IPS-15b (cell line): ENCODE data around the gene MZT2A.
"Not testable (repeated sequence)": the region's sequence is repeated elsewhere in the genome, so short reads cannot be mapped to it uniquely, and the experiment has no call there.

Source experiments
- H3K27me3 ChIP-seq: one replicate; pipeline ENCODE4 v1.6.1; 2013; ENCODE audit warnings: low read length; ENCODE audit not compliant: control insufficient read depth, insufficient read depth
- H3K36me3 ChIP-seq: one replicate; pipeline ENCODE4 v1.6.1; 2013; ENCODE audit warnings: low read length; ENCODE audit not compliant: control insufficient read depth, insufficient read depth
- H3K4me1 ChIP-seq: one replicate; pipeline ENCODE4 v1.6.1; 2013; ENCODE audit warnings: mild to moderate bottlenecking, low read length; ENCODE audit not compliant: control insufficient read depth, insufficient read depth
- H3K4me3 ChIP-seq: one replicate; pipeline ENCODE4 v1.5.1; 2013; ENCODE audit warnings: low read depth, low read length
- H3K9ac ChIP-seq: one replicate; pipeline ENCODE4 v1.6.1; 2013; ENCODE audit warnings: low read depth, mild to moderate bottlenecking, low read length
- H3K9me3 ChIP-seq: one replicate; pipeline ENCODE4 v1.6.1; 2013; ENCODE audit warnings: mild to moderate bottlenecking, low read length; ENCODE audit not compliant: control insufficient read depth, insufficient read depth

Gene MZT2A, protein sequence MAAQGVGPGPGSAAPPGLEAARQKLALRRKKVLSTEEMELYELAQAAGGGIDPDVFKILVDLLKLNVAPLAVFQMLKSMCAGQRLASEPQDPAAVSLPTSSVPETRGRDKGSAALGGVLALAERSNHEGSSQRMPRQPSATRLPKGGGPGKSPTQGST

DNA sequence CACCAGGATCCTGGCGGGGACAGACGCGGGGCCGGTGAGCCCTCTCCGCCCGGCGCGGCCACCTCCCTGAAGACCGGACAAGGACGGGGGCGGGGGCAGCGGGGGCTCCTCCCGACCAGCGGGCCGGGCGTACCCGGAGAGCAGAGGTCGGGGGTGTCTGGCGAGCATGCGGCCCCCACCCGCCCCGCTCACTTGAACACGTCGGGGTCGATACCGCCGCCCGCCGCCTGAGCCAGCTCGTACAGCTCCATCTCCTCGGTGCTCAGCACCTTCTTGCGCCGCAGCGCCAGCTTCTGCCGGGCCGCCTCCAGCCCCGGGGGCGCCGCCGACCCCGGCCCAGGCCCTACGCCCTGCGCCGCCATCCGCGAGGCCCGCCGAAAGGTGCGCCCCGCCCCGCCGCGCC lies at the start of gene MZT2A:
Gene MZT2A (minus strand): TSS at position 383 of the 403 bp plus-strand sequence. CDS start 21 bp downstream, at position 362.
- not testable (repeated sequence) for H3K9me3 ChIP-seq, H3K27me3 ChIP-seq, H3K36me3 ChIP-seq, H3K4me1 ChIP-seq
- peak within 1 kb of the TSS; percentile 96 for H3K4me3 ChIP-seq
- peak within 1 kb of the TSS; percentile 93 for H3K9ac ChIP-seq

DNA sequence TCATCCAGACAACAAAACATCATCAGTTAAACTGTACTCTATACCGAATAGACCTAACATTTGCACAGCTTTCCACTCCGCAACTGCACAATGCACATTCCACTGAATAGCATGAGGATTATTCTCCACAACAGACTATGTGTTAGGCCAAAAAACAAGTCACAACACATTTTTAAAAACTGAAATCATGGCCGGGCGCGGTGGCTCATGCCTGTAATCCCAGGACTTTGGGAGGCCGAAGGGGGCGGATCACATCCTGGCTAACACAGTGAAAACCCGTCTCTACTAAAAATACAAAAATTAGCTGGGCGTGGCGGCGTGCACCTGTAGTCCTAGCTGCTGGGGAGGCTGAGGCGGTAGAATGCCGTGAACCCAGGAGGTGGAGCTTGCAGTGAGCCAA lies 46.7 kb upstream of the MZT2A start:
- not testable (repeated sequence) for H3K9me3 ChIP-seq, H3K27me3 ChIP-seq, H3K9ac ChIP-seq, H3K4me3 ChIP-seq, H3K4me1 ChIP-seq, H3K36me3 ChIP-seq

DNA sequence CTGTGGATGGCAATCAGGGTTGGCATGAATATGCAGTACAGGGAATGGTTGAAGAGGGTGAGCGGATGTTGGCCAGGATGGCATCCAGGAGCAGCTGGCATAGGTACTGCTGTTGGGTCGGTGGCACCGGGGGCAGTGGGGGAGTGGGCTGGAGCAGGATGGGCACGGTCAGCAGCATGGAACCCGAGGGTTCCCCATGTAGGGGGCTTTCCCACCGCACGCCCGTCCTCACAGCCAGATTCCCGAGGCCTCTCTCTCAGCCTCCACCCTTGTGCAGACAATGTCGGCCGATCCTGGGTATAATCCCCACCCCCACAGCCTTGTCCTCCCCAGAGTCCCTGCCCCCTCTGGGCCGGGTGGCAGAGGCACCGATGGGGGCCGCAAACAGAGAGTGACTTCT lies 44.6 kb upstream of the MZT2A start:
- not testable (repeated sequence) for H3K27me3 ChIP-seq, H3K36me3 ChIP-seq, H3K9me3 ChIP-seq, H3K9ac ChIP-seq, H3K4me3 ChIP-seq, H3K4me1 ChIP-seq

DNA sequence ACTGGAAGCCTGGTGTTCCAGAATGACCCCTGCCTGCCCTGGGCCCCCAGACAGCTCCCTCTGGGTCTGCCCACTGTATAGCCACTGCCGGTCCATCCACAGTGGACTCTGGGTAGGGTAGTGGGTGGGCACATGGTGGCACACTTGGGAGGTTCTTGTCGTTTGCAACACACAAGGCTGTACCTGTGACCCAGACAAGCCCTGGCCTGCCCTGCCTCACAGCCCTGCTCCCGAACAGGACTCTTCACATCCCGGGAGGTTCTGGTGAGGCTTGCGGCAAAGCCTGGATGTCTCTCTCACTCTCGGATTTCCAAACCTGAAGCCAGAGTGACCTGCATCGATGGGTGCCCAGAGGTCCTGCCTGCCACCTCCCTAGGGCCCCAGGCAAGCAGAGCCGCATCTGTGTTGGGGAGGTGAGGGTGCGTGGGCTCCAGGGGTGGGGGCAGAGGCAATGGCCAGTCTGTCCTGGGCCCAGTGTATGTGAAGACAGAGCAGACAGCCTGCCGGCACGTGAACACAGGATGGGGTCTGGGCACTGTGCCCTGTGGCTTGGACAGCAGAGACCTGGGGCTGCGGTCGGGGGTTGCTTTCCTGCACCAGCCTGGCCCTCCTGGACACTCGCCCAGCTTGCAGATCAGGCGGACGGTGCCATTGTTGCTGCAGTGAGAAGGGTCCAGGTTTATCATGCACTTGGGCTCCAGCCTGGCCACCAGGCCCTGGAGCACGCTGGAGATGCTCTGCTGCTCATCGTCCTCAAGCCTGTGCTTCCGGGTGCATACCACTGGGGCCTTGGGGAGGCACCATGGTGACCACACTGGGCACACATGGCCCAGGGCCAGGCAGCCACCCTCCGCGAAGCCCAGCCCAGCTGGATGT lies 44.0 kb upstream of the MZT2A start:
- not testable (repeated sequence) for H3K9ac ChIP-seq, H3K4me1 ChIP-seq, H3K9me3 ChIP-seq, H3K36me3 ChIP-seq, H3K4me3 ChIP-seq, H3K27me3 ChIP-seq

DNA sequence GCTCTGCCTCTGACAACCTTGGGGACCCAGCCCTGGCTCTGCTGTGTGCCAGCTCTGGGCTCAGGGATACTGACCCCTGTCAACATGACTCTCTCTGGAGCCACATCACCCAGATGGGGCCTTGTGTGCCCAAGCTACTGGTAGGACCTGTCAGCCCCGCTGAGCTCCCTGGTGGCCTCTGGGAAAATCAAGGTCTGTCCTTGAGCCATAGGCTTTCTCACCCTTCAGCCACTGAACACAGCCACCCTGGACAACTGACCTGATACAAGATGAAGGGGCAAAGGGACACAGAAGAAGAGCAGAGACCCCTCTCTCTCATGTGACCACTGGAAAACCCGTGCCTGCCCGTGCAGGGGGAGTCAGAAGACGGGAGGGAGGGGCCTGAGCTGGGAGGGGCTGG lies 43.3 kb upstream of the MZT2A start:
- H3K27me3 ChIP-seq, result no peaks in the 10 kb centered on the region
- H3K4me1 ChIP-seq, result no peaks in the 10 kb centered on the region
- H3K4me3 ChIP-seq, result no peak overlapping the region
- no peaks in the 10 kb centered on the region for H3K36me3 ChIP-seq
- no peak overlapping the region for H3K9ac ChIP-seq
- H3K9me3 ChIP-seq, result no peaks in the 10 kb centered on the region

DNA sequence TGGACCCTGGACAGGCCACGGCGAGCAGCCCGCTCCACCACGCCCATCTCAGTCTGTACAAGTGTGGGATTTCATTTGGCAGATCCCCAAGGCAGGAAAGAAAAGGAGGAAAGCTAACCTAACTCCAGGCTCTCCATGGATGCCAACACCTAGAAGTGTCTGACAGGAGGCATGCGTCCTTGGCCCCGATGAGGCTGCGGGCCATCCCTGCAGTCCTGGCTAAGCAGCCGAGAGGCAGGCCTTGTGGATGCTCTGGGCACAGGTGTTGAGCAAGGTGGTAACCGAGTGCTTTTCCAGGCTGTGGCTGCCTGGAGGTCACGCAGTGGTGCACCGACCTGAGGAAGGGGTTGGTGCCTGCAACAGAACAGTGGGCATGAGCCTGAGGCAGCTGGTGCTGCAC lies 42.8 kb upstream of the MZT2A start:
- not testable (repeated sequence) for H3K27me3 ChIP-seq, H3K36me3 ChIP-seq, H3K4me3 ChIP-seq, H3K4me1 ChIP-seq, H3K9me3 ChIP-seq, H3K9ac ChIP-seq

DNA sequence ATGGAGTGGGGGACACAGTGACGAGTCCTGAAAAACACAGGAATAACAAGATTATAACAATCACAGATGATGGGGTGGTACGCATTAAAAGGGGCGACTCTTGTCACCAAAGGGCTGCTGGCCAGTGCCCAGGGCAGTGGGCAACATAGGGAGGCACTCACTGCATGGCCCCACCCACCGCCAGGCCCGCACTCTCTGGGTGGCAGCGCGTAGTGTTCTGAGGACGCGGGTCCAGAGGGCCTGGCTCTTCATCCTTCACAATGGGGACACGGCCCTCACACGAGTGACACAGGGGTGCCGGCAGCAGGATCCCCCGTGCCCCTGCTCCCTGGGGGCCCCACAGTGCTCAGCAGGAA lies 42.1 kb upstream of the MZT2A start:
- H3K4me3 ChIP-seq, H3K27me3 ChIP-seq, H3K9me3 ChIP-seq, H3K36me3 ChIP-seq, H3K9ac ChIP-seq, H3K4me1 ChIP-seq: not testable (repeated sequence)

DNA sequence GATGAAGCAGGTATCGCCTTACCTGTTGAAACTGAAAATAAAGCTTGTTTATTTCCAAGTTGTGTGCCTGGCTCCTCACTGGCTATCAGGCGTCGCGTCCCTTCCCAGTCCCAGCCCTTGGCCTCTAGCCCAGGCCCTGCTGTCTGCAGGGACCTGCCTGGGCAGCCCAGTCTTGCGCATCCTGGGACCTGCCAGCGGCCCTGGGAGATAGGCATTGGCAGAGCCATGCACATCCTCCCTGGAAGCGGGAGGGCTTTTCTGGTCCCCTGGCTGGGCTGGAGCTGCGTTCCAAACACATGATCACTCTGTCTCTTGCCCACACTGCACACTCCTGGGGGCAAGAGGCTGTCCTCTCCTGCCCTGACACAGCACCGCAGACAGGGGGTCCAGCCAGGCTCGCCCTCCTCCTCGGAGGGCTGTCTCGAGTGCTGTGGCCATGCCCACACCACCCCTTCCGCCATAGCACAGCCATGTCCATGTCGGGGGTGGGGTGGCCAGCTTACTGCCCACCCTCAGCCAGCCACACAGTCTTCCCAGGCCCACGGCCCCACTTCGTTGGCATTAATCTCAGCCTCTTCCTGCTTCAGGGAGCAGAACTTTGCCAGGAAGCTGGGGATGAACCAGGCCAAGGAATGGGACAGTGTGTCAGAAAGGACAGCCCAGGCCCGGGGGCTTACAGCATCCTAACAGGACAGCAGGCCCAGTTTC lies 41.6 kb upstream of the MZT2A start:
- not testable (repeated sequence) for H3K27me3 ChIP-seq

DNA sequence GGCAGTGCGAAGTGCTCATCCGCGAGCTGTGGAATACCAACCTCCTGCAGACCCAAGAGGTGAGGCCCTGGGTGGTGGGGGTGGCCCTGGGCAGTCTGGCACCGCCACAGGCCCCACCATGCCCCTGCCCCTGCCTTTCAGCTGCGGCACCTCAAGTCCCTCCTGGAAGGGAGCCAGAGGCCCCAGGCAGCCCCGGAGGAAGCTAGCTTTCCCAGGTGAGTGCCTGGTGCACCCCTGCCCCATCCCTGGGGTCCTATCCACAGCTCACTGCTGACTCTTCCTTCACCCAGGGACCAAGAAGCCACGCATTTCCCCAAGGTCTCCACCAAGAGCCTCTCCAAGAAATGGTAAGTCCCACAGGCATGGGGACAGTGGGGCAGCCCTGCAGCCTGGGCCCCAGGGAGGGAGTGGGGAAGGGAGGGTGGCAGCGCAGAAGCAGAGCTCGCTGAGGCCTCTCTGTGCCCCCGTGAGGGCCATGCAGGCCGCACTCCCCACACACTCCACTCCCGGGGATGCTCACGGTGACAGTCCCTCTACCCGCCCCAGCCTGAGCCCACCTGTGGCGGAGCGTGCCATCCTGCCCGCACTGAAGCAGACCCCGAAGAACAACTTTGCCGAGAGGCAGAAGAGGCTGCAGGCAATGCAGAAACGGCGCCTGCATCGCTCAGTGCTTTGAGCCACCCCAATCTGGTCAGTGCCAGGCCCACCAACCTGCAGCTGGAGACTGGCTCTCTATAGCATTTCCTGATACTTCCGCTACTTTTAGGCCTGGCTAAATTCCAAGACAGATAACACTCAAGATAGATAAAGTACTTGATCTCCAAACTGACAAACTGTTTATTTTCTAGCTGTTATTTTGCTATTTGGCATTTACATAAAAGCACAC lies 40.8 kb upstream of the MZT2A start:
- H3K27me3 ChIP-seq, H3K4me3 ChIP-seq, H3K36me3 ChIP-seq, H3K9me3 ChIP-seq, H3K4me1 ChIP-seq, H3K9ac ChIP-seq: not testable (repeated sequence)

More for the DNA sequence above, 41.6 kb upstream of the MZT2A start:
- H3K4me1 ChIP-seq, H3K4me3 ChIP-seq, H3K9ac ChIP-seq, H3K9me3 ChIP-seq, H3K36me3 ChIP-seq: not testable (repeated sequence)

DNA sequence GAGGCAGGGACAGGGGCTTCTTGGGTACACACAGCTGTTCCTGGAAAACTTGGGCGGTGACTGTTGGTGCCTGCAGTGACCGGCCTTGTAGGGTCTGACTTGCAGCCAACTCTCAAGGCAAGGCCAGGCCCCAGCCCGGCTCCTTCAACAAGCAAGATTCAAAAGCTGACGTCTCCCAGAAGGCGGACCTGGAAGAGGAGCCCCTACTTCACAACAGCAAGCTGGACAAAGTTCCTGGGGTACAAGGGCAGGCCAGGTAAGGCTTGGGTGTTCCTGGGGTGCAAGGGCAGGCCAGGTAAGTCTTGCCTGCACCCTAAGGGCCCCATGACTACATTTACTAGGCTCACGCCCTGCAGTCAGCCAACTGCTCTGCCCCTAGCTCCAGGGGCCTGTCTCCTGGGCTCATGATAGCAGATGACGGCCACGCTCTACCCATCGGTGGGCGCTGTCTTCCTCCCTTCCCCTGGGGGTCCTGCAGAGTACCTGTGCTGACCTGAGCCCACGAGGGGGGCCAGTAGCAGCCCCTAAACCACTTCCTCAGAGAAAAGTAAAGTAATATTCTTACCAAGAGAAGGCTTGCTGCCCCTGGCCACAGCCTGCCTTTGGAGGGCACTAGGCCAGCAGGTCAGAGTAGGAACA lies 39.5 kb upstream of the MZT2A start:
- not testable (repeated sequence) for H3K4me1 ChIP-seq, H3K9ac ChIP-seq

DNA sequence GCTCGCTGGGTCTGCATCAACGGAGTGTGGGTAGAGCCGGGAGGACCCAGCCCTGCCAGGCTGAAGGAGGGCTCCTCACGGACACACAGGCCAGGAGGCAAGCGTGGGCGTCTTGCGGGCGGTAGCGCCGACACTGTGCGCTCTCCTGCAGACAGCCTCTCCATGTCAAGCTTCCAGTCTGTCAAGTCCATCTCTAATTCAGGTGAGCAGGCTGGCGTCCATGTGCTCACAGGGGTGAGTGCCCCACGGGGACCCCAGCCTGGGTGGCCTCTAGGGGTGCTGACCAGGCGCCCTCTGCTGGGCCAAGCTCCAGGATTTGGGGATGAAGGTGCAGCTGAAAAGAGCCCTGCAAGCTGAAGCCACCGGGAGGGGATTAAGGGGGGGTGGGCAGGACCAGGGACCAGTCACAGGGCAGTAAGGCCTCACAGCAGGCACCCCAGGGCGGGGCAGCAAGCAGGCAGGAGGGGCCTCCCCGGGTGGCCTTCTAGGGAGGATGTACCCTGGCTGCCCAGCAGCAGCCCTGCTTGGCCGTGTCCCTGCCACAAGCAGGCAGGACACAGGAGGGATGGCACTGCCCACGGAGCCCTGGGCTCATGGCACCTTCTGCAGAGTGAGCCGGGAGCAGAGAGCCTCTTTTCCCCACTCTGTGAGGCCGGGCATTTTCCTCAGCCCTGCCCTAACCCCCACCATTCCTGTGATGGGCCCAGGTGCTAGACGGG lies 38.6 kb upstream of the MZT2A start:
- not testable (repeated sequence) for H3K9me3 ChIP-seq, H3K9ac ChIP-seq, H3K4me1 ChIP-seq, H3K27me3 ChIP-seq, H3K36me3 ChIP-seq, H3K4me3 ChIP-seq

More for the DNA sequence above, 39.5 kb upstream of the MZT2A start:
- not testable (repeated sequence) for H3K9me3 ChIP-seq, H3K27me3 ChIP-seq, H3K4me3 ChIP-seq, H3K36me3 ChIP-seq
